ENCODE measurements around the gene TNS4. TPM values are rescaled to one million over a fixed set of nuclear protein-coding genes. Genes with fewer than 3 reads are reported as not detected.

Gene TNS4
- total RNA-seq, 1 experiment from 2014 or later, result 0.59 TPM

DNA sequence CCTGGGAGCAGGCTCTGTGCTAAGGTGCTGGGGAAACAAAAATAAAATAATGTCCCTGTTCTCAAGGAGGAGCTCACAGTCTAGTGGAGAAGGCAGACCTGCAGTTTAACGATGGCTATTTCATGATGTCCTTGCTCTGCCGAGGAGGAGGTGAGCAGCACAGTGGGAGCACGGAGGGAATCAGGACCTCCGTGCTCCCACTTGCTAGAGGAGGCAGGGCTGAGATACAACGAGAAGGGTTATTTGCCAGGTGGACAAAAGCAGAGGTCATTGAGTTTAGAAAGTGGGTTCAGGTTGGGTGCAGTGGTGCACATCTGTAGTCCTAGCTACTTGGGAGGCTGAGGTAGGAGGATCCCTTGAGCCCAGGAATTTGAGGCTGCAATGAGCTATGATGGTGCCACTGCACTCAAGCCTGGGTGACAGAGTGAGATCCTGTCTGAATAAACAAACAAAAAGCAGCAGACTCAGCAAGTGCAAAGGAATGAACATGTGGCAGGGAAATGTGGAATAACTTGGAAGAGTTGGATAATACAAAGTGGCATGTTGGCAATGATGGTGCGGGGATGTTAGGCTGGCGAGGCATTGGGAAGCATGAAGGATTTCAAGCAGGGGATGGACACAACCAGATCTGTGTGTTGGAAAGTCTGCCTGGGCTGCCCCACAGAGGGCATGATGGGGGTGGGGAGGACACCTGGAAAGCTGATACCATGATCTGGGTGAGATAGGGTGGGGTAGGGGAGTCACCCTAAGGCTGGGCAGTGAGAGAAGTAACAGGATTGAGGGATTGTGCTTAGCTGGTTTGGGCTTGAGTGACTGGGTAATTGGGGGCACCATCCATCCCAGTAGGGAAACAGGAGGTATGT lies 12.8 kb upstream of the TNS4 start:
- Histone ChIP-seq H2BK5ac (ENCODE audit: insufficient read length, low read length) (no peak overlapping the region), H2AK5ac (ENCODE audit: insufficient read length, low read length) (no peak overlapping the region), H3K56ac (ENCODE audit: insufficient read length, low read depth, low read length) (no peak overlapping the region), H3K4me2 (ENCODE audit: insufficient read depth, insufficient read length, low read length) (no peak overlapping the region), H4K91ac (ENCODE audit: insufficient read length, low read depth, low read length) (no peak overlapping the region), H3K9me3 (ENCODE audit: control insufficient read depth, low read depth, low read length) (no peaks in the 10 kb centered on the region), H3K4ac (ENCODE audit: low read depth, low read length) (no peak overlapping the region), H3K23me2 (ENCODE audit: insufficient read length, low read depth, low read length, poor library complexity, severe bottlenecking) (no peaks in the 10 kb centered on the region), H3T11ph (ENCODE audit: low read length) (no peak overlapping the region), H3K27me3 (ENCODE audit: insufficient read depth, low read length) (no peaks in the 10 kb centered on the region), H2BK120ac (ENCODE audit: low read depth, low read length, poor library complexity, severe bottlenecking) (no peak overlapping the region), H3K4me1 (ENCODE audit: insufficient read depth, low read length) (peaks cover 4% of the 10 kb centered on the region; the same call in 1 of the 2 replicates), H3K23ac (ENCODE audit: insufficient read length, low read depth, low read length) (no peak overlapping the region), H2AFZ (ENCODE audit: low read length) (no peak overlapping the region), H4K20me1 (ENCODE audit: control insufficient read depth, insufficient read depth, insufficient read length) (no peaks in the 10 kb centered on the region), H3K14ac (ENCODE audit: insufficient read depth, low read length) (no peak overlapping the region), H3K27ac (ENCODE audit: insufficient read length, low read depth, low read length) (no peak overlapping the region), H4K8ac (replicated peaks; ENCODE audit: insufficient read length, low read depth, low read length) (no peak overlapping the region), H3K18ac (ENCODE audit: insufficient read length, low read depth, low read length) (no peak overlapping the region), H2BK12ac (ENCODE audit: insufficient read length, low read depth, low read length) (no peak overlapping the region), H2BK15ac (ENCODE audit: low read depth, low read length) (no peak overlapping the region), H3K79me1 (ENCODE audit: insufficient read depth, low read depth, low read length, poor library complexity, severe bottlenecking) (no peaks in the 10 kb centered on the region), H4K5ac (ENCODE audit: insufficient read length, low read depth, low read length) (no peak overlapping the region), H2BK20ac (ENCODE audit: low read depth, low read length, poor library complexity, severe bottlenecking) (no peak overlapping the region), H3K79me2 (ENCODE audit: insufficient read depth, low read length) (no peaks in the 10 kb centered on the region), H3K9ac (ENCODE audit: extremely low read depth, insufficient read length, low read length) (no peak overlapping the region)
- Mint-ChIP-seq H3K4me1 (peaks cover 27% of the 10 kb centered on the region in 2 experiments), H3K27me3 (ENCODE audit: low read depth) (peaks cover 15% of the 10 kb centered on the region), H3K36me3 (ENCODE audit: insufficient read depth in 1 of 3, low read depth in 3 of 3) (no peaks in the 10 kb centered on the region; a peak in 1 of 7 replicates), H3K4me3 (no peak overlapping the region), H3K9me3 (no peaks in the 10 kb centered on the region), H3K27ac (peak overlapping the region in 1 of 3 experiments; percentile 9; a peak in 1 of 7 replicates)
- DNase-seq, result no peak
- TF ChIP-seq, protein P1, sequence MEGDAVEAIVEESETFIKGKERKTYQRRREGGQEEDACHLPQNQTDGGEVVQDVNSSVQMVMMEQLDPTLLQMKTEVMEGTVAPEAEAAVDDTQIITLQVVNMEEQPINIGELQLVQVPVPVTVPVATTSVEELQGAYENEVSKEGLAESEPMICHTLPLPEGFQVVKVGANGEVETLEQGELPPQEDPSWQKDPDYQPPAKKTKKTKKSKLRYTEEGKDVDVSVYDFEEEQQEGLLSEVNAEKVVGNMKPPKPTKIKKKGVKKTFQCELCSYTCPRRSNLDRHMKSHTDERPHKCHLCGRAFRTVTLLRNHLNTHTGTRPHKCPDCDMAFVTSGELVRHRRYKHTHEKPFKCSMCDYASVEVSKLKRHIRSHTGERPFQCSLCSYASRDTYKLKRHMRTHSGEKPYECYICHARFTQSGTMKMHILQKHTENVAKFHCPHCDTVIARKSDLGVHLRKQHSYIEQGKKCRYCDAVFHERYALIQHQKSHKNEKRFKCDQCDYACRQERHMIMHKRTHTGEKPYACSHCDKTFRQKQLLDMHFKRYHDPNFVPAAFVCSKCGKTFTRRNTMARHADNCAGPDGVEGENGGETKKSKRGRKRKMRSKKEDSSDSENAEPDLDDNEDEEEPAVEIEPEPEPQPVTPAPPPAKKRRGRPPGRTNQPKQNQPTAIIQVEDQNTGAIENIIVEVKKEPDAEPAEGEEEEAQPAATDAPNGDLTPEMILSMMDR (conservative IDR thresholded peaks at IDR 0.05), result no peak
- WGBS (ENCODE audit: extremely low coverage, insufficient read length, low lambda C conversion rate), result no CpG with 5 or more reads among the region's 7 CpGs
